KMS-11 (cell line): ENCODE results near the gene IL17RB.

Experiments
- H2AFZ ChIP-seq: fragments of 200-600 bp; sonication (generic); 2 replicates; pipeline ENCODE4 v1.6.1; 2016; ENCODE audit warnings: antibody characterized with exemption, mixed run types, low read depth
- H3K27ac ChIP-seq: fragments of 200-600 bp; sonication (generic); 2 replicates; pipeline ENCODE4 v1.6.1; 2016; ENCODE audit warnings: mild to moderate bottlenecking, mixed run types
- H3K27me3 ChIP-seq: fragments of 200-600 bp; sonication (generic); 2 replicates; pipeline ENCODE4 v1.6.1; 2017; ENCODE audit warnings: mild to moderate bottlenecking, low read depth, mixed run types, moderate library complexity; ENCODE audit not compliant: insufficient read depth
- H3K36me3 ChIP-seq: fragments of 200-600 bp; sonication (generic); 2 replicates; pipeline ENCODE4 v1.6.1; 2017; ENCODE audit warnings: mild to moderate bottlenecking, mixed run types; ENCODE audit not compliant: insufficient read depth
- H3K4me1 ChIP-seq: fragments of 200-600 bp; sonication (generic); 2 replicates; pipeline ENCODE4 v1.6.1; 2016; ENCODE audit warnings: mild to moderate bottlenecking, low read depth, mixed run types; ENCODE audit not compliant: poor library complexity, severe bottlenecking
- H3K4me2 ChIP-seq: fragments of 200-600 bp; sonication (generic); 2 replicates; pipeline ENCODE4 v1.7.0; 2016; ENCODE audit warnings: mild to moderate bottlenecking, mixed run types
- H3K4me3 ChIP-seq: fragments of 200-600 bp; sonication (generic); IDR thresholded peaks from 2 replicates; pipeline ENCODE4 v1.6.1; 2017; ENCODE audit warnings: low read depth, low read length, mixed read lengths; ENCODE audit not compliant: insufficient read depth
- H3K79me2 ChIP-seq: fragments of 200-600 bp; sonication (generic); 2 replicates; pipeline ENCODE4 v1.6.1; 2016; ENCODE audit warnings: low read depth, mixed run types; ENCODE audit not compliant: insufficient read depth
- H3K9ac ChIP-seq: fragments of 200-600 bp; sonication (generic); 2 replicates; pipeline ENCODE4 v1.6.1; 2016; ENCODE audit warnings: mild to moderate bottlenecking, mixed run types
- H4K20me1 ChIP-seq: fragments of 200-600 bp; sonication (generic); 2 replicates; pipeline ENCODE4 v1.6.1; 2016; ENCODE audit warnings: mild to moderate bottlenecking, mixed run types; ENCODE audit not compliant: insufficient read depth
- TF ChIP-seq, protein P1 (sequence below): fragments of 200-600 bp; sonication (generic); conservative IDR thresholded peaks from 2 replicates; pipeline ENCODE4 v1.6.1; 2017; ENCODE audit warnings: low read depth, mild to moderate bottlenecking, antibody characterized with exemption, low read length, moderate library complexity, mixed read lengths

Gene IL17RB

DNA sequence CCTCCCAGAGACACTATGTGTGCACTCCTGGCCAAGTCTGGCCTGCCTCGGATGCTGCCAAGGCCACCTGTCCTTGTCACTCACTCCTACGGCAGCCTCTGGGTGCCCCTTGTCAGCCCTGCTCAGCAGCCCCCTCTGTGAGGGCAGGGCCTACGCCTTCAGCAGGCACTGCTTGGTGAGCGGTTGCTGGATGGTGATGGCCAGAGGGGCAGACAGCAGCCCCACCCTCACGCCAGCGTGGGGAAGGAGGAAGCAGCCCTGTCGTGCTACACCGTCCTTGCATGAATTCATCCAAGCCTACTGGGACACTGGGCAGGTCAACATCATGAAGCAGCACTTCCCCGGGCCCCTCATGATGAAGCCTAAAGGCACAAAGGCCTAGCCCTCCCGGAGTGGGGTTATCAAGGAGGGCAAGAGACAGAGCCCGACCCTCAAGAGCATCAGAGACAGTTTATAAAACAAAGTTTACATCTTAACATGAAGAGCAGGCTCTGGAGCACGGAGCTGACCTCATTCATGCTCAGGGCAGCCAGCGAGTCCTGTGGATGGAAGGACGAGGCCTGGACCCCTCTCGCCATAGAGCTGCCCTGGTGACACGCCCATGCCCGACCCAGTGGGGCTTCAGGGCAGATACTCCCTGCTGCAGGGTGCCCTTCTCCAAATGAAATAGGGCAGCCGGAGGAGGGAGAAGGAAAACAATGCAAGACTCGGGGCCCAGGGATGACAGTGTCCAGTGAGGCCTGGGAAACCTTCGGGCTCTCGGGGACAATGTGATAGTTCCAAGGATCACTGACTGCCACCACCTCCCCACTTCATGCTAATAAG, 25.4 kb upstream of the IL17RB start:
- Histone ChIP-seq H3K4me2 (no peak overlapping the region), H2AFZ (no peak overlapping the region), H4K20me1 (no peaks in the 10 kb centered on the region), H3K4me1 (no peaks in the 10 kb centered on the region), H3K27ac (no peak overlapping the region), H3K9ac (no peak overlapping the region), H3K36me3 (no peaks in the 10 kb centered on the region), H3K27me3 (no peaks in the 10 kb centered on the region), H3K79me2 (no peaks in the 10 kb centered on the region), H3K4me3 (no peak overlapping the region)
- TF ChIP-seq, protein P1, sequence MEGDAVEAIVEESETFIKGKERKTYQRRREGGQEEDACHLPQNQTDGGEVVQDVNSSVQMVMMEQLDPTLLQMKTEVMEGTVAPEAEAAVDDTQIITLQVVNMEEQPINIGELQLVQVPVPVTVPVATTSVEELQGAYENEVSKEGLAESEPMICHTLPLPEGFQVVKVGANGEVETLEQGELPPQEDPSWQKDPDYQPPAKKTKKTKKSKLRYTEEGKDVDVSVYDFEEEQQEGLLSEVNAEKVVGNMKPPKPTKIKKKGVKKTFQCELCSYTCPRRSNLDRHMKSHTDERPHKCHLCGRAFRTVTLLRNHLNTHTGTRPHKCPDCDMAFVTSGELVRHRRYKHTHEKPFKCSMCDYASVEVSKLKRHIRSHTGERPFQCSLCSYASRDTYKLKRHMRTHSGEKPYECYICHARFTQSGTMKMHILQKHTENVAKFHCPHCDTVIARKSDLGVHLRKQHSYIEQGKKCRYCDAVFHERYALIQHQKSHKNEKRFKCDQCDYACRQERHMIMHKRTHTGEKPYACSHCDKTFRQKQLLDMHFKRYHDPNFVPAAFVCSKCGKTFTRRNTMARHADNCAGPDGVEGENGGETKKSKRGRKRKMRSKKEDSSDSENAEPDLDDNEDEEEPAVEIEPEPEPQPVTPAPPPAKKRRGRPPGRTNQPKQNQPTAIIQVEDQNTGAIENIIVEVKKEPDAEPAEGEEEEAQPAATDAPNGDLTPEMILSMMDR: no peak

DNA sequence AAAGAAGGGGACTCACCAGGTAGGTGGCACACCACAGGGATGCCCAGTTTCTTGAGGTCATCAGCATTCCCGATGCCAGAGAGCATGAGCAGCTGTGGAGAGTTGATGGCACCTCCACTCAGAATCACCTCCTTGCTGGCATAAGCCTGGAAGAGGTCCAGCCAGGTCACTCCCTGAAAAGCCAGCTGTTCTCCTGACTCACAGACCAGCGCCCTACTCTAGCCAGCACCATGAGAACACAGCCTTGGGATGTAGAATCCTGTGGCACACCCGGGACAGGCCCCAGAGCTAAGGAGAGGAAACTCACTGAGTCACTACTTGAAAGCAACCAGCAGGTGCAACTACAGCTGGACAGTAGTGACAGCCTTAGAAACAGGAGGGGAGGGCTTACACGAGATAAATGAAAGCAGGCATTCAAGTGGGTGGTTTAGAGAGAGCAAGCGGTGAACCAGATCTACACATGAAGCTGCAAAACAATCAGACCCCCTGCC, 24.7 kb upstream of the IL17RB start:
- Histone ChIP-seq H4K20me1 (no peaks in the 10 kb centered on the region), H3K4me3 (no peak overlapping the region), H3K4me2 (no peak overlapping the region), H3K27ac (no peak overlapping the region), H3K9ac (no peak overlapping the region), H3K79me2 (no peaks in the 10 kb centered on the region), H3K27me3 (no peaks in the 10 kb centered on the region), H2AFZ (no peak overlapping the region), H3K36me3 (no peaks in the 10 kb centered on the region), H3K4me1 (no peaks in the 10 kb centered on the region)
- TF ChIP-seq, protein P1: no peak

DNA sequence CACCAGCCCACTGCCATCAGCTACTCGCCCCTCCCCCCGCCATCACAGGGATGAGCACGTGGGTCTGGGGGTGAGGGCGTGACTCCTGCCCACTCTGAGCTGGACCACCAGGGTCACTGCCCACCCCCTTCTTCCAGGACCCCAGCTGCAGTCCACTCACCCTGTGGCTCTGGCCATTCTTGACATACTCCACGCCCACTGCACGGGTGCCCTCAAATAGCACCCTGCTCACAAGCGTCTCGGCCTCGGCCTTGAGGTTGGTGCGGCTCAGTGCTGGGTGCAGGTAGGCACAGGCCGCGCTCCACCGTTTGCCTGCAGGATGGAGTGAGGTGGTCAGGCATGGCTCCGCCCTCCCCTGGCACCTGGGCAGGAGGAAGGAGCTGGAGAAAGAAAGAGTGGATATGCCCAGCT, 24.0 kb upstream of the IL17RB start:
- Histone ChIP-seq H3K79me2 (no peaks in the 10 kb centered on the region), H3K36me3 (no peaks in the 10 kb centered on the region), H4K20me1 (no peaks in the 10 kb centered on the region), H3K27me3 (no peaks in the 10 kb centered on the region), H3K4me1 (no peaks in the 10 kb centered on the region), H3K9ac (no peak overlapping the region), H3K4me2 (no peak overlapping the region), H2AFZ (no peak overlapping the region), H3K27ac (no peak overlapping the region), H3K4me3 (no peak overlapping the region)
- TF ChIP-seq, protein P1: no peak

DNA sequence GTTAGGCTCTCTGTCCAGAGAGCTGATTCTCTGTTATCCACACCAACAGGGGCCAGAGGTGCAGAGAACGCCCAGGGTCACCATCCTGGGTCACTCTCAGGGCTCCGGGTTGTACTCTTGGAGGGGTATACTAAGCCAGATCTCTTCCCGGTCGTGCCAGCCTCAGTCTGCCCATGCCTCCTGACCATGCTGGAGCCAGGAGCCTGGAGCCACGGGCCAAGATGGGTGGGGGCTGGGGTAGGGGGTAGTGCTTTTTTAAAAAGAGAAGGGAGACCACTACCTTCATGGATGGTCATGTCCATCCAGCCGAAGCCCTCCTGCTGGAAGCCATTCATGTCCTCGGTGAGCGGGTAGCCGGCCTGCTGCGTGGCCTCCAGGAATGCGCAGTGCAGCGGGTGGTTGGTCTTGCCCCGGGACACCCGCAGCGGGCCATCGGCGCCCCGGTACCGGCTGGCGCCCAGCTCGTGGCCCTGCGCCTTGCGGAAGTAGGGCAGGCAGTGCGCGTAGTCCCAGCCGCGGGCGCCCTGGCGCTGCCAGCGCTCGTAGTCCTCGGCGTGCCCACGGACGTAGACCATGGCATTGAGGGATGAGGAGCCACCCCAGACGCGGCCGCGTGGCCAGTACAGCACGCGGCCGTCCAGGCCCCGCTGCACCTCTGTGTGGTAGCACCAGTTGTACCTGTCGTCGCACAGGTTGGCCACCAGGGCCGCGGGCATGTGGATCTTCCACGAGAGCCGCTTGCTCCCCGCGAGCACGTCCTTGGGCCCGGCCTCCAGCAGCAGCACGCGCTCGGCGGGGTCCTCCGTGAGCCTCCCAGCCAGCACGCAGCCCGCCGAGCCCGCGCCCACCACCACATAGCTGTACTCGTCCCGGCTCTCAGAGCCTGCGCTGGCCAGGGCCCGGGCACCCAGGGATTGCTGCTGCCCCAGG, 23.1 kb upstream of the IL17RB start:
- H3K9ac ChIP-seq: no peak overlapping the region
- H3K4me3 ChIP-seq: no peak overlapping the region
- no peaks in the 10 kb centered on the region for H3K79me2 ChIP-seq
- no peaks in the 10 kb centered on the region for H4K20me1 ChIP-seq
- no peak overlapping the region for H3K27ac ChIP-seq
- H3K4me2 ChIP-seq: no peak overlapping the region
- no peaks in the 10 kb centered on the region for H3K27me3 ChIP-seq
- H2AFZ ChIP-seq: no peak overlapping the region
- TF ChIP-seq, protein P1: no peak
- H3K4me1 ChIP-seq: no peaks in the 10 kb centered on the region
- no peaks in the 10 kb centered on the region for H3K36me3 ChIP-seq
